BLaER1 treated with 17β-estradiol and CSF1 and Interleukin-3, amounts not matched to agents 10 nM and 100 nM (cell line): ENCODE measurements around the gene SRP9.

Experiments
- H3K27ac ChIP-seq, 11 experiments: shearing (Covaris generic); formaldehyde crosslinking; 2 replicates each; pipeline ENCODE4 v1.8.1; 2022
- H3K27me3 ChIP-seq, 11 experiments: shearing (Covaris generic); formaldehyde crosslinking; 2 replicates each; pipeline ENCODE4 v1.8.1; 2022
- H3K36me3 ChIP-seq, 11 experiments: shearing (Covaris generic); formaldehyde crosslinking; 2 replicates each; pipeline ENCODE4 v1.8.1; 2022
- H3K4me1 ChIP-seq, 10 experiments: shearing (Covaris generic); formaldehyde crosslinking; 2 replicates each; pipeline ENCODE4 v1.8.1; 2022
- H3K4me2 ChIP-seq, 11 experiments: shearing (Covaris generic); formaldehyde crosslinking; 2 replicates each; pipeline ENCODE4 v1.8.1; 2022
- H3K4me3 ChIP-seq, 10 experiments: shearing (Covaris generic); formaldehyde crosslinking; 2 replicates each; pipeline ENCODE4 v1.8.1; 2022
- H3K9ac ChIP-seq, 11 experiments: shearing (Covaris generic); formaldehyde crosslinking; 2 replicates each; pipeline ENCODE4 v1.8.1; 2022
- H3K9me3 ChIP-seq, 11 experiments: shearing (Covaris generic); formaldehyde crosslinking; replicated peaks in 1 of 11; 2 replicates each; pipeline ENCODE4 v1.8.1; 2022
- H4K20me1 ChIP-seq, 11 experiments: shearing (Covaris generic); formaldehyde crosslinking; 2 replicates each; pipeline ENCODE4 v1.8.1; 2022
- Cebpa-rat ChIP-seq, 11 experiments: shearing (Covaris generic); IDR thresholded peaks; 2 replicates each; pipeline ENCODE4 v1.8.1; 2022

The SRP9 gene

DNA sequence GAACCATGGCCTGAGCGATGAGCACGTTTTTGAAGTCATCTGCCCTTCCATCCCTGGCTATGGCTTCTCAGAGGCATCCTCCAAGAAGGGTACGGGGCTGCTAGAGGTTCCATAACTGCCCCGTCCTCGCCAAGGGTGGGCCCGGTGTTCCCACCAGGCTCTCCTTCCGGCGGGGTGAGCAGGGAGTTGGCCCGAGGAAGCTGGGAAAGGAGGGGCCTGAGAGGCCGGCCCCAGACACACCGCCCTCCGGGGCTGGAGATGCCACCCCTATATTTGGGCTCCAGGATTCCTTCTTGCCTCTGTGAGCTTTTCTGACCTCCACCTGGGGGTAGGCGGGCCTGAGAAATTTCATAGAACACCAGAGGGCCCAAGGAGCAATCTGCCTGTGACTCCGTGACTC lies 61.2 kb downstream of the SRP9 start:
- no peaks in the 10 kb centered on the region for H3K27me3 ChIP-seq
- H4K20me1 ChIP-seq = no peaks in the 10 kb centered on the region; a peak in 1 of 22 replicates
- no peak for TF ChIP-seq Cebpa-rat (IDR thresholded peaks at IDR 0.05)
- H3K9me3 ChIP-seq = no peaks in the 10 kb centered on the region
- H3K9ac ChIP-seq = no peak overlapping the region
- no peak overlapping the region for H3K4me2 ChIP-seq
- H3K4me3 ChIP-seq = no peak overlapping the region
- H3K36me3 ChIP-seq = peaks cover 0 to 14% (median 0%) of the 10 kb centered on the region in 11 experiments; a peak in 4 of 22 replicates
- peaks cover 0 to 13% (median 4%) of the 10 kb centered on the region in 10 experiments; a peak in 7 of 20 replicates for H3K4me1 ChIP-seq
- H3K27ac ChIP-seq = no peak overlapping the region
